Measurements from ENCODE around the gene AP1G2.

The AP1G2 gene

DNA sequence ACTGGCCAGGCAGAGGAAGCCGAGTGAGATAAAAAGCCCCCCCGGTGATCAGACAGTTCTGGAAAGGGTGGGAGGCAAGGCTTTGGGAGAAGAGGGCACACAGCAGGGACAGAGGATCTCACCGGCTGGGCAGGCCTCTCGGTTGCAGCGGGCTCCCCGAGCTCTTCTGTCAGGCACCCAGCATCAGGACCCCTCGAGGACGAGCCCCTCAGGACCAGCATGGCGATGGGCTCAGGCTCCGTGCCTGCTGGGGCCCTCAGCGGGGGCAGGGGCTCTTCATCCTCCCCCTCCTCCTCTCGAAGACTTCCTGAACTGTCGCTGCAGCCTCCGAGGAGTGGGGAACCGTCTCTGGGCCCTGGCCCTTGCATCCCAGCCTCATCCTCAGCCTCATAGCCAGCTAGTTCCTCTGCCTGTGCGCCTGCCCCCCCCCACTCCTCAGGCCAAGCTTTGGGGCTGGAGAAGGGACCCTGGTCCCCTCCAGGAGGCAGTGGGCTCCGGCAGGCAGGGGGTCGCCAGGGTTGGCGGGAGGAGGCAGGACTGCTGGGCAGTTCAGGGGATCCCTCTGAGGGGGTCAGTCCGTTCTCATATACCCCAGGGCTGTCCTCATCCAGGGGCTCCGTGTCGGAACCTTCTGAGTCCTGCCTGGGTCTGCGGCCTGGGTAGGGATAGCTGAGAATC, 3.4 kb upstream of the AP1G2 start:
- no peak for DNase-seq (ENCODE audit: low read depth)

DNA sequence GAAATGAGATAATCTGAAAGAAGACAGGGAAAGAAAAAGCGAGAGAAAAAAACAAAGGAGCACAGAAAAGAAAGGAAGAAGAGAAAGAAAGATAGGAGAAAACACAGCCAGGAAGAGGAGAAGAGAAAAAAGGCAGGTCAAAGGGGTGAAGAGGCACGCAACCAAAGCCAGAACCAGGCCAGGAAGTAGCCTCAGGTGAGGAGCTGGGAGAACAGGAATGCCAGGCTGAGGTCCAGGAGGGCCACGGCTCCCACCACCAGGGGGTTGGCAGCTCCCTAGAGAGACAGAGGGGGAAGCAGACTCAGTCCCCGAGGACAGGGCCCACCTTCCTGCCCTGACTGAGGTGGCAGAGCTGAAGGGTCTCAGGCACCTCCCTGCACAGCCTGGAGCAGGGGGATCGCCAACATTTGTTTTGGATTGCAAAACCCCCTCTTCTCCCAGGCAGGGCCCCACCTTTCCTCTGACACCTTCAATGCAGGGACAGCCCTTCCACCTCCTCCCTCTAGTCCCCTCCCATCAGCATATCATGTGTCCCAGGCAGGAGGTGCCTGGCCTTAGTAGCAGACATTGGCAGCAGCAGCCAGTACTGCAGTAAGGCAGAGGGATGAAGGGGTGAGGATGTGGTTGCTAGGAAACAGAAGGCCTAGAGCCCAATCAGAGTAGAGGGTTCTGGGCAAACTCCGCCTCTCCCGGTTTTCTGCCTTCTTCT, 2.0 kb upstream of the AP1G2 start:
- DNase-seq (ENCODE audit: low read depth) = no peak

DNA sequence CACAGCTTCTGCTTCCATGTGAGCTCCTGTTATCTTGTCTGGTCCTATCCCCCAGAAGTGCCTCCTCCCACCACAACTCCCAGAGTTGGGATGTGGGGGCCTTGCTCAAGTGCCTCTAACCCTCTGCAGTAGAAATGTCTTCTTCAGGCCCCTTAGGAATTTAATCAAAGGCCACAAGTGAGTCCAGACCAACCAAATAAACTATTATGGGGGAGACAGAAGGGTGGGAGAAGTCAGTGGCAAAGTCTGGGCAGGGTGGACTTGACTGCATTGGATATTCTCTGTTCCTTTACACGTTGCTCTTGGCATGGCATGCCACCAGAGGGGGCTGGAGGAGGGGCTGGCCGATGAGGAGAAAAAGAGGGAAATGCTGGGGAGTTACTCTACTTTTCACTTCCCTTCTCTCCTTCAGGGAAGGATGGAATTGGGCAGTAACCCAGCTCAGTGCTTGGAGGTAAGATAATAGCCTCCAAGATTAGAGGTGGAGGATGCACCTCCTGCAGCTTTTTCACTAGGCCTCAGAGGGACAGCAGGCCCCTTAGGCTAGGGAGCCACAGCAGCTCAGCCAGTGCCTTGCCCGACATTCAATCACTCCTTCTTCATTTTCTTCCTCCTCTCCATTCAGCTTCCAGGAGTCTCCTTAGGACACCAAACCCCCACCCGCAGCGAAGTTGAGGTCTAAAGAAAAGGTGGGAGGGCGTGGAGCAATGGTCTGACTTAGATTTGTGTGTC, 1.2 kb upstream of the AP1G2 start:
- no peak for DNase-seq (ENCODE audit: low read depth)

DNA sequence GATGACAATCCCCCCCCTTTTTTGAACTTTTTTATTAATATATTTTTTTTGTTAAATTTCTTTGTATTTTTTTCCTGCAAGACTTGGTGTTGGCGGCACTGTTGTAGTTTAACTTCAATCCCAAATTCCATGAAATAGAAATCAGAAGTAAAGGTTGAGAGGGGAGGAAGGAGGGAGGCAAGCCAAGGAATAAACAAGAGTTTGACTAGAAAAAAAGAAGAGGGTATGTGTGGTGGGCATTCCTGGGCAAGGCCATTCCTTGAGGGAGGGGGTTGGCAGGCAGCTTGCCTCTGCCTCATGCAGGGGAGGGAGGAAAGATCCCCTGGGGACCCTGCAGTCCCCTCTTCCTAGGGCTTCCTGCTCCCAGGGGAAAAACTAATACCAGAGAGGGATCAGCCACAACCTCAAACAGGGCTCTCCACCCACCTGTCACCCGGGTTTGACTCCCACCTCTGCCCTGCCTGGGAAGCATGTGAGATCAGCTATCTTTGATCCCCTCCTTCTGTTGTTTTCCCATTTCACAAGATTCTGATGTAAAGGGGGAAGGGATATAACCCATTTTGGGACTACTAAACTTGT, 519 bp upstream of the AP1G2 start:
- no peak for DNase-seq (ENCODE audit: low read depth)

DNA sequence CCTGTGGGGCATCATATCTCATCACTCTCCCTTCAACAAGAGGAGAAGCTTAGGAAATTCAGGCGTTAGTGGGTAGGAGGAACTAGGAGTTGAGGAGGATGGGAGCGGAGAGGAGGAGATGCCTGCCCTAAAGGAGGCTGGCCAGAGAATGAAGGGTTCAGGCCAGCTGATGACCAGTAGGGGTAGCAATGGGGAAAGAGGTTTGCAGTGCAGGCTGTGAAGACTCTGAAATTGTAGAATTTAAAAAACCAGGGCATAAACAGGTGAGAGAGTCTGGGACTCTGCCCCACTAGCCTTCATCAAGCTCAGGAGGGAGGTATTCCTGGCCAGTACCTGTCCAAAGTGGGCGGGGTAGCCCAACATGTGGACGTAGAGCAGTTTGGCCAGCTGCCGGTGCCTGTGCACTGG, 809 bp downstream of the AP1G2 start:
- DNase-seq (ENCODE audit: low read depth) = no peak

DNA sequence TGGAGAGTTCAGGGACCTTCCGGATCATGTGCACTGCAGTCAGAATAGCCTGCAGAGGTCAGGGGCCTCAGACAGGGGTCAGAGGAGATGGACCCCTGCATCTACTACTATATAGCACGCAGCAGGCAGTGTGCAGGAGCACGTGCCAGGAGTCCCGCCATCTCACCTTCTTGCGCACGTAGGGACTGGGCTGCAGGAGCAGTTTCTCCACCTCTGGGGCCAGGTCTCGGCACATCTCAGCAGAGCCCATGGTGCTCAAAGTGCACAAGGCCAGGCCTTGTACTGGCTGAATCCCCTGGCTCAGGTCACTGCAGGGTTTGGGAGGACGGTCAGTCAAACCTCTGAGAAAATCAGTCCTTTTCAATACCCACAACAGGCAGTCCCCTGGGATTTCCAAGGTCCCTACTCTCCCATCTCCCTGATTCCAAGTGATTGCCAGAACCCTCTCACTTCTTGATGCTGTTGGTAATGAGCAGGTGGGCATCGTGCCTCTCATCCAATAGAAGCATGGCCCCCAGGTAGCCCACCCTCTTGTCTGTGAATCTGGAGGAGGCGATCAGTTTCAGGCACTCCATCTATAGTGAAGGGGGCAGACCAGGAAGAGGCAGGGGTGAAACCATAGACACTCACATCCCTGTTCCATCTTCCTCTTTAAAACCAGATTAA, 1.3 kb downstream of the AP1G2 start:
- DNase-seq (ENCODE audit: low read depth) = no peak

DNA sequence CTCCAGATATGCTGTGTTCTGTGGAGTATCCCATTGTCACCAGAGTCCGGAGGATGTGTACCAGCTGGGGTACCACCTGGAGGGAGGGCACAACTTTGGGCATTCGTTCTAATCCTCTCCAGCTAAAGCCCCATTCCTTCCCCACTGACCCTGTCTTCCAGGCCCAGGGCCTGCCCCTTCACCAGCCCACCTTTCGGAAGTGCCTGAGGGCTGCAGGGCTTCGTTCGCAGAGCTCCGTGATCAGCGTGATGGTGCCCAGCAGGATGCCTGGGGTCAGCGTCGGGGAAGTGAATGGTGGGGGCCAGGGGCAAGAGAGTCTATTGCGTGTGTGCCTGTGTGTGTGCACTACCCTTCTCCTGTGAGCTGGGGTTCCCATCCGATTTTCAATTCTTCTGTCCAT, 2.0 kb downstream of the AP1G2 start:
- no peak for DNase-seq (ENCODE audit: low read depth)

DNA sequence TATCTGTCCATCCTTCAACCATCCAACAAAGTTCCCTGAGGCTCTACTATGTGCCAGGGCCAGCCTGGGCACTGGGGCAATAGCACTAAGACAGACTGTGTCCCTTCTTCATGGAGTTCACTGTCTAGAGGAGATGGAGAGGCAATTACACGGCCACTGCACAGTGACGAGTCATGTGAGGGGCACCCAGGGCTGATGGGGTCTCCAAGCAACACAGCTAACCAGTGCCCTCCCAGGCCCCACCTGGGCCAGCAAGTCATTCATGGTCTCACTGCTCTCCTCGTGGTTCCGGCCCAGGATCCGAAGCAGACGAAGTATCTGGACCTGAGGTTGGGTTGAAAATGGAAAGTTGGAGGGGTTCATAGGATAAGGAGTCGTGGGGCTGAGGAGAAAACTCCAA, 2.7 kb downstream of the AP1G2 start:
- no peak for DNase-seq (ENCODE audit: low read depth)

DNA sequence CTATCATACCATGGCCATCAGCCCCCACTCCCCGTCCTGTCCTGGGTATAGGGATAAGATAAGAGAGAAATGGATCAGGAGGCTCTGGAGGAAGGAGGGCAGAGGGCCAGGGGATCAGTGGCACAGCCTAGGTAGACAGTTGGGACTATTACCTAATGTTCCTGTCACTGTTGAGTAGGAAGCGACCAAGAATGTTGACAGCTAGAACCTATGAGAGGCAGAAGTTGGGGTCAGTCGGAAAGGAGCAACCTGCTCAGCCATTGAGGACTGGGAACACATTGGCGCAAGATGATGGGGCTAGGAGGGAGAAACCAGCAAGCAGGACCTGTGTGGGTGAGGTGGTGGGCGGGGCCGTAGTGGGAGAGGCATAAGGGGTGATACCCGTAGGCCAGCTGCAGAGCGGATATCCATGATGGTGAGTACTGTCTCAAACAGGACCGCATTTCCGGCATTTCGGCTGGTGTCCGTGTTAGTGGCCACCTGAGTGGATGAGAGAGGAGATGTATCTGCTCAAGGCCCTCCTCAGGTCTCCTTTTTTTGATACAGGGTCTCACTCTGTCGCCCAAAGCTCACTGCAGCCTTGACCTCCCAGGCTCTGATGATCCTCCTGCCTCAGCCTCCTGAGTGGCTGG, 3.3 kb downstream of the AP1G2 start:
- no peak for DNase-seq (ENCODE audit: low read depth)

DNA sequence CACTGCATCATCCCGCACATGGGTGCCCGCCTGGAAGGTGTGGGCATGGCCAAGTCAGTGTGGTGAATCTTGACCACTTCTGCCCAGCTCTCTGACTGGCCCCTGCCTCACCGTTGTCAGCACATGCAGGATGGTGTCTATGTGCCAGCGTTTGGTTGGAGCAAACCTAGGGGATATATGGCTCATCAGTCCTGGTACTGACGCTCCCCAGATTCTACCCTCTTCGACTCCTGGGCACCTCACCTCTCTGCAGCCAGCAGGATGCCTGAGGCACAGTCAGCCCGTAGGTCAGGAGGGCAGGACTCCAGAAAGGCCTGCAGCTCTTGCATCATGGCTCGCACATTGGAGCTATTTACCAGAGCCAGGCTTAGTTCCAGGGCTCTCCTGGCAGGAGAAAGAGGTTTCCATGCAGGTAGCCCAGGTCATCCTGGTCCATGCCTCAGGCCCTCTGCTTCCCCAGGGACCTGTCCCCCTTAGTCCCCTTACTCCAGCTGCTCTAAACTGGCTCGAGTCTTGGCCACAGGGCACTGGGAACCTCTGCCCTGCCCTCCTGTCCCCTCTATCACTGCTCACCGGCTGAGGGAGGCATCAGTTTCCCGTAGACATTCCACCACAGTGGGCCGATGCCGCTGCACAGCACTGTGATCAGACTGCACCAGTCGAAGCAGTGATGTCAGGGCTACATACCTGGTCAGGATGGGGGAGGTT, 4.0 kb downstream of the AP1G2 start:
- no peak for DNase-seq (ENCODE audit: low read depth)

DNA sequence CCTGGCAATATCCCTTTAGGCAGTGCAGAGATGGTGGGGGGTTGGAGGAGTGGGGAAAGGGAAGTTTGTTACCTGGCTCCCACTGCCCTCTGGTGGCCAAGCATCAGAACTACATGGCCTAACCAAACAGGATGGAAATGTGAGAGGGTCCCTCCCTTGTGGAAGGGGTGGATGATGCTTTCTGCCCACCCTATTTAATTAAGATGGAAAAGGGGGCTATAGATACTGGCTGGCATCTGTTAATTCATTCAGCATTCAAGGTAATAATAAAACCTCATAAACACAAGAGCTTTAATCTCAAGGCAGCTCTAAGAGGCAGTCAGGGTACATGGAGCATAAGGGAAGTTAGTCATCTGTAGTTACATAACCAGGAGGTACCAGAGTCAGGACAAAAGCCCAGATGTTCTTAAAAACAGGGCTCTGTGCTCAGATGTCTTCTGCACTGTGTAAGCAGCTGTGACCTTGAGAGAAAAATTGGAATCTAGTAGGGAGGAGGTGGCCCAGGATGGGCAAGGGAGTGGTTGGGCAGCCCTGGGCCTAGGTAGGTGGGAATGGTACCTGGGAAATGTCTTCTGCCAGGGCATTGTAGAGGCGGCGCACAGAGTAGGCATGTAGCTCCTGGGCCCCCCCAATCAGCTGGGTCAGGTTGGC, 4.6 kb downstream of the AP1G2 start:
- peak; percentile 34 for DNase-seq (ENCODE audit: low read depth)

DNA sequence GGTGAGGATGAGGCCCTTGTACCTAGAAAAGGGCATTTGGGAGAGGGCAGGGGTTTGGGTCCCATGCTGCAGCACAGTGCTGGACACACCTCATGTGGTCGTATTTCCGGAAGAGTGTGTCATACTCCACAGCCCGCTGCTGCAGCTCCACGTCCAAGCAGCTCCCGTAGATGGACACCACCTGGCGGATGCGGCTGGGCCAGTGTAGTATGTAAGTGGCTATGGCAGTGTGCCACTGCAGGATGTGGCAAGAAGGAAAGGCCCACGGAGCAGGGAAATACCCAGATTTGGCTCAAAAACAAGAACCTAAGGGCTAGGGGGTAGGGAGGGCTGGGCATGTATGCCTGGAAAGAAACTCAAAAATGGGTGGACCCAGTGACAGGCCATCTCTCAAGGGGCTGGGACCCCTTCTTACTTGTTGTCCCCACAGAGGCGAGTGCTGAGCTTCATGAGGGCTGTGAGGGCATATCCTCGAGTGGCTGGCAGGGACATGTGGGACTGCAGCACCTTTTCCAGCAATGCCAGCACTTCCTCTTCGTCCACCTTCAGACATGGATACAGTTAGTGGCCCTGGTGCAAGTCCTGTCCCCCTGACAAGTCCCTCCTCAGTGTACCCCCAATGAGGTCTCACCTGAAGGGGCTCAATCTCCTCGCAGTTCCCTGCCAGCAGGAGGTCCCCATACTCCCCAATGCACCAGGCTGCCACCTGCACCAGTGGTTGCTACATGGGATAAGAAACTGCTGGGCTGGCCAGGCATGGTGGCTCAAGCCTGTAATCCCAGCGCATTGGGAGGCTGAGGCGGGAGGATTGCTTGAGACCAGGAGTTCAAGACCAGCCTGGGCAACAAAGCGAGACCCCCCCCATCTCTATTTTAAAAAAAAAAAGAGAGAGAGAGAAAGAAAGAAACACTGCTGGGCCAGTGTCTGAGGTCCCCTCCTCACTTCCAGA, 5.4 kb downstream of the AP1G2 start:
- DNase-seq (ENCODE audit: low read depth) = no peak

DNA sequence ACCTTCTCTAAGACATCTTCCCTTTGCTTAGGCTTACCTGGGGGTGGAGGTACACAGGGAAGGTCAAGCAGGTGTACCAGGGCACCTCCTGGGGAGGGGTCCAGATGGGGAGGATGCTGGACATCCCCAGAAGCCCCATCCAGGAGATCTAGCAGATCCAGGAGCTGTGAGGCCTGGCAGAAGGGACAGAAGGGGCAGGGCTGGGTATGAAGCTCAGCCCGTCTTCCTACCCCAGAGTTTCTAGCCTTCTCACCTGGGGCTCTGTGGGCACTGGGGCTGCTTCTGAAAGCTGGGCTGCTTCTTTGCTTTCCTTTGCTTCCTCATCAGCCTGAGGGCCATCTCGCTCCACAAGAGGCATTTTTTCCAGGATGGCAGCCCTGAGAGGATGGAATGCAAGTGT, 6.3 kb downstream of the AP1G2 start:
- no peak for DNase-seq (ENCODE audit: low read depth)

DNA sequence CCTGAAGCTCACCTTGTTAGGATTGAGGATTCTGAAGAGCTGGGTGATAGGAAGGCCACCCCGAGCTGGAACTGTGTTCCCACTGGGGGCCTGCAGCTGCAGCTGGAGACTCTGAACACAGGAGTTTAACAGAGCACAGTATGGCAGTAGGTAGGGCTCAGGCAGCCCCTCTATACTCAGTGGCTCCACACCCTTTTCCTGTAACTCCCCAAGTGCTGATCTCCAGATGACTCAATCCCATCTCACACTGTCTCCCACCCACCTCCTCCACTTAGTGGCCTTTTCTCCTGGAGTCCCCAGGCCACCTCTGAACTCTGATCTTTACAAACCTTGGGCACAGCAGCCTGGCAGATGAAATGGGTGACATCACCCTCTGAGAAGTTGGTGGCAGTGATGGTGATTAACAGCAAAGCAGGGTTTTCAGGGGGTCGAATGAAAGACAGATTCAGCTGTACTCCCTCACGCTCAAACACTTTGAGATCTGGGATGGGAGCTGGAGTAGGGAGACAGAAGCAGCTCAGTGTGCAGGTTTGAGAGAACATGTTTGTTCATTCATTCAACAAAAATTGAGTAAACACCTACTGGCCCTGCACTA, 7.6 kb downstream of the AP1G2 start:
- DNase-seq (ENCODE audit: low read depth) = no peak

DNA sequence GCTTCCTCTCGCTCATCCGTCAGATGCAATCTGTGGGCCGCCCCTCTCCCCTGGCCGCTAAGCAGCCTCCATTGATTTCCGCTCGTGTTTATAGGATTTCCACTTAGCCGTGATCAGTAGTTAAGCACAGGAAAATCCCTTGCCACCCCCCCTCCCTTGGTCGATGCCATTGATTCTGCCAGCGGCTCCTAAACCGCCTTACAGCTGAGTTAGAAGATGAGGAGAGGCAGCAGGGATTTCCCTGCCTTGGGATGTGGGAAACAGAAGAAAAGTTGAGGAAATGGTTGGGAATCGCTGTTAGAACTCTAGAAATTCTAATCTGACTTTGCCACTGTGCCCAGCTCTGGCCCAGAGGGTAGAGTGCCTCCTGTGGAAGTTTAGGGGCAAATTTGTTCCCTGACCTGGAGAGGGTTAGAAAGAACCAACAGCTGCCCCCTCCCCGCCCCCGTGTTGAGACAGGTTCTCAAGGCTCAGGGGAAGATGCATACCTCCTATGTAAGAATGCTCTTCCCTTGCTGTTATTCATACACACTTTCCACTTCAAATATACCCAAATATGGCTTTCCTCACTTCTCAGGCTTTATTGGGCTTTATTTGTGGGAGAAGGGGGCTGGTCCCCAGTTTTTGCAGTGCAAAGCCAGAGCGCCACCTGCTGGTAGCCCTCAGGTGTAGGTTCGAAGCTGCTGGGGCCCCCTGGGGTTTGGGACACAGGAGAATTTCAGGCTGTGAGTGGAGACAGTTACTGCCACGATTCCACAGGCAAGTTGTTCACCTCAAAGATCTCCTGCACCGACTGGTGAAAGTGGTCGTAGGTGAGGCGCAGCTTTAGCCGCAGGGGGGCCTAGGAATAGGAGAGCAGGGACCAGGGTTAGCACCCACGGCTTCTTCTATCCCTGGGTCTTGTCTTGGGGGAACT, 8.3 kb downstream of the AP1G2 start:
- peak; percentile 45 for DNase-seq (ENCODE audit: low read depth)

DNA sequence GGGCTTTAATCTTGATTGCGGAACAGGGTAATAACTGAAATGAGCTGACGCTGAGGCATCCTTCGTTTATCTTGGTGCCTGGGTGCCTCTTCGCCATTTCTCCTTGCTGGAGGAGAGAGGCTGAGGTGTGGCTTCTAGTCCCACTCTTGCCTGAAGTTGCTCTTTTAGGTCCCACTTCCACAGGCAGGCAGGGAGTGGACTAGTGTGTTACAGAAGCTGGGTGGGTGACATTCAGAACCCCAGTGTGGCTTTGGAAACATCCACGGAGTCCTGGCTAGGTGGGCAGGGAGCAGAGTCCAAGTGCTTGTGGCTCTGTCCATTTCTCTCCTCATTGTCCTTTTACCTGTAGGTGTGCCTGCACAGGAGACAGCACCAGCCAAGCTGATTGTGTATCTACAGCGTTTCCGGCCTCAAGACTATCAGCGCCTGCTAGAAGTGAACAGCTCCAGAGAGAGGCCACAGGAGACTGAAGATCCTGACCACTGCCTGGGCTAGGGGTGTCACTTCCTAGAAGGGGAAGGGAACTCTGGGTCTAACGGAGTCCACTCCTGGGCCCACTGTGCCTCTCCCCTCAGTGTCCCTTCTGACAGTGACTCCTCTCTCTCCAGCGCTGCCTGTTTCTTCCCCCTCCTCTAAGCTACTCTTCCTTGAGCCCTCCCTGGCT, 9.1 kb downstream of the AP1G2 start:
- DNase-seq (ENCODE audit: low read depth) = no peak

DNA sequence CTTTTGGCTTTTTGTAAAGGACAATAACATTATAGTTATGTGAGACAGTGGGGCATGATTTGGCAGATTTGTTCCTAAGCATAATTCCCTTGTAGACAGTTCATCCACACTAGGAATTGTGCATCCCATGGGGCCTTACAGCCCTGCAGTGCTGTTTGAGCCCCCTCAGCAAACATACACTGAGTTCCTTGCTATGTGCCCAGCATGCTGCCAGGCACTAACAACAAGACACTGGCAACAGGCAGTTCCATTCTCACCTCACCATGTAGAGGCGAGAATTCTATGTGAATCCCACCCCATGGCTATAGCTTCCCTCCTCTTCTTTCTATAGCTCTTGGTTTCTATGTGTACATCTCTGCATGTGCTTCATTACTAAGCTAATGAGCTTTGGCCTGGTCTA, 9.6 kb downstream of the AP1G2 start:
- no peak for DNase-seq (ENCODE audit: low read depth)

DNA sequence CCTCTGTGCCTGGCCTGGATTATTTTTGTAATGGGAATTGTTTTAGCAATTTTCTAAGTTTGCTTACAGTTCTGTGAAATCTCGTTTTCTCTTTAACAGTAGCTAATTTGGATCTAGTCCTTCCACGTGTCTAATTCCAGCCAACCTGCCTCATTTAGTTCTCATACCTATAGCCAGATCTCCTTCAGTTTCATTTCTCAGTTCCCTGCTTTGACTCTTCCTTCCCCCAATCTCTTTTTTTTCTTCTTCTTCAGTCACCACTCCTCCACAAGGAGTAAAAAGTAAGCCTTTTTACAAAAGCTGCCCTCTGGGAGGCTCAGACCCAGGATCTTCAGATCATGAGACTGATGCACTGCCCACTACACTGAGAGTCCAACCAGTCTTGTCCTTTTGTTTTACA, 10.1 kb downstream of the AP1G2 start:
- no peak for DNase-seq (ENCODE audit: low read depth)
